ACC112 (cell line): ENCODE data around the gene ADGRD1.

ENCODE experiments used
- H2AFZ ChIP-seq: fragments of 200-600 bp; sonication (generic); one replicate; pipeline ENCODE4 v1.6.0; 2017; ENCODE audit warnings: antibody characterized with exemption, low read length; ENCODE audit not compliant: unreplicated experiment
- H3K27ac ChIP-seq: fragments of 200-600 bp; sonication (generic); 2 replicates; pipeline ENCODE4 v1.5.1; 2014; ENCODE audit warnings: low read depth, mild to moderate bottlenecking, antibody characterized with exemption, low read length, moderate library complexity
- H3K27me3 ChIP-seq: fragments of 200-600 bp; sonication (generic); 2 replicates; pipeline ENCODE4 v1.6.1; 2014; ENCODE audit warnings: mild to moderate bottlenecking, antibody characterized with exemption, low read length, moderate library complexity, mixed read lengths; ENCODE audit not compliant: insufficient read depth
- H3K36me3 ChIP-seq: fragments of 200-600 bp; sonication (generic); 2 replicates; pipeline ENCODE4 v1.6.1; 2016; ENCODE audit warnings: mild to moderate bottlenecking, antibody characterized with exemption, low read length, moderate library complexity, mixed read lengths; ENCODE audit not compliant: insufficient read depth
- H3K4me1 ChIP-seq: fragments of 200-600 bp; sonication (generic); one replicate; pipeline ENCODE4 v1.6.1; 2016; ENCODE audit warnings: low read length, mixed read lengths; ENCODE audit not compliant: insufficient read depth, unreplicated experiment, control insufficient read depth
- H3K4me3 ChIP-seq: fragments of 200-600 bp; sonication (generic); 2 replicates; pipeline ENCODE4 v1.5.1; 2014; ENCODE audit warnings: mild to moderate bottlenecking, low read depth, low read length
- H3K79me2 ChIP-seq: fragments of 200-600 bp; sonication (generic); one replicate; pipeline ENCODE4 v1.6.0; 2016; ENCODE audit warnings: low read length; ENCODE audit not compliant: control insufficient read depth, unreplicated experiment, insufficient read depth

Gene ADGRD1

GRCh38 chr12:131174901-131175300 lies 221.2 kb downstream of the ADGRD1 start:
- Histone ChIP-seq H3K4me3 (no peak overlapping the region), H3K4me1 (no peaks in the 10 kb centered on the region), H3K27ac (no peak overlapping the region), H3K79me2 (no peaks in the 10 kb centered on the region), H3K27me3 (no peaks in the 10 kb centered on the region), H2AFZ (no peak overlapping the region), H3K36me3 (no peaks in the 10 kb centered on the region)

GRCh38 chr12:131176266-131176665 lies 222.6 kb downstream of the ADGRD1 start:
- H3K36me3 ChIP-seq: no peaks in the 10 kb centered on the region
- H3K79me2 ChIP-seq: no peaks in the 10 kb centered on the region

DNA sequence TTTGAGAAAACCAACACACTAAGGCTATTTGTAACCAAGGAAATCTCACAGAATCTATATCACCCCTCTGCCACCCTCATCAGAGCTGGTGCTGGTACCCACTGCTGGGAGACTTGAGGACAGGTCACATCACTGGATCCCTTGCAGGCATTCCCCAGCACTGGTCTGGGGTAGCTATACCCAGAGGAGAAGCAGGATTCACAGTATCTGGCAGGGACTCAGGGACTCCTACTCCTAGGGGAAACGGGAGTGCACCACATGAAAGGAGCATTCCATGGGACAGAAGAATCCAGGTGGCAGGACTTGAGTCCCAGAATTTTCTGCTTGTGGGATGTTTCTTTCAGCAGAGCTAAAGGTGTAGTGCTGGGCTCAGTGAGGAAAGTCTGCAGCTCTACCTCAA lies 223.2 kb downstream of the ADGRD1 start:
- Histone ChIP-seq H3K4me1 (no peaks in the 10 kb centered on the region), H3K27me3 (no peaks in the 10 kb centered on the region), H2AFZ (no peak overlapping the region), H3K36me3 (no peaks in the 10 kb centered on the region), H3K27ac (no peak overlapping the region), H3K4me3 (no peak overlapping the region), H3K79me2 (no peaks in the 10 kb centered on the region)

More at GRCh38 chr12:131176266-131176665, 222.6 kb downstream of the ADGRD1 start:
- H3K27ac ChIP-seq: no peak overlapping the region
- no peaks in the 10 kb centered on the region for H3K27me3 ChIP-seq
- no peak overlapping the region for H3K4me3 ChIP-seq
- H3K4me1 ChIP-seq: no peaks in the 10 kb centered on the region
- no peak overlapping the region for H2AFZ ChIP-seq

GRCh38 chr12:131177599-131177998 lies 223.9 kb downstream of the ADGRD1 start:
- H3K27me3 ChIP-seq: no peaks in the 10 kb centered on the region
- H3K36me3 ChIP-seq: no peaks in the 10 kb centered on the region
- no peak overlapping the region for H3K27ac ChIP-seq
- H2AFZ ChIP-seq: no peak overlapping the region
- H3K79me2 ChIP-seq: no peaks in the 10 kb centered on the region
- H3K4me3 ChIP-seq: no peak overlapping the region
- no peaks in the 10 kb centered on the region for H3K4me1 ChIP-seq

- no peak overlapping the region for H3K4me3 ChIP-seq
- no peak overlapping the region for H3K27ac ChIP-seq
- H3K27me3 ChIP-seq: no peaks in the 10 kb centered on the region
- H2AFZ ChIP-seq: no peak overlapping the region
- no peaks in the 10 kb centered on the region for H3K4me1 ChIP-seq
- H3K36me3 ChIP-seq: no peaks in the 10 kb centered on the region
- H3K79me2 ChIP-seq: no peaks in the 10 kb centered on the region
These were observed 233.9 kb downstream of the ADGRD1 start for GRCh38 chr12:131187602-131188001.

GRCh38 chr12:131188131-131189050 lies 234.7 kb downstream of the ADGRD1 start:
- no peaks in the 10 kb centered on the region for H3K4me1 ChIP-seq
- H3K4me3 ChIP-seq: no peak overlapping the region
- no peaks in the 10 kb centered on the region for H3K79me2 ChIP-seq
- no peak overlapping the region for H3K27ac ChIP-seq
- H3K36me3 ChIP-seq: no peaks in the 10 kb centered on the region
- H2AFZ ChIP-seq: no peak overlapping the region
- no peaks in the 10 kb centered on the region for H3K27me3 ChIP-seq

DNA sequence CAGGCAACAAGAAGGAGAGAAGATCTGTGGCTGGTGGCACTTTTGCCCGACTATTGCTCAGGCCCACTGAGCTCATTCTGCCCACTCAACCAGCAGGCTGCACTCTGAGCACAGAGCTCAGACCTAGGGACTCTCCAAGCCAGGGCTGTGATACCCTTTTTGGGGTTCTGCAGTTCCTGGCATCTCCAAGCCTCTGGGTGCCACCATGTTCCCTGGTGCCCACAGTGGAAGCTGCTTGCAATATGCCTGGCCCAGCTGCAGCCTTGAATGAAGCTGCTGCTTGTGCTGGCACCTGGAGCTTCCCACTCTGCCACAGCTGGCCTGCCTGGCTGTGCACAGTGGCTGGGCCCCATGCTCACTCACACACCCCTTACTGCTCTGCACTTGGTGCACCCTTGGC lies 236.1 kb downstream of the ADGRD1 start:
- H3K27ac ChIP-seq: no peak overlapping the region
- no peaks in the 10 kb centered on the region for H3K27me3 ChIP-seq
- no peaks in the 10 kb centered on the region for H3K79me2 ChIP-seq
- no peak overlapping the region for H2AFZ ChIP-seq
- H3K36me3 ChIP-seq: no peaks in the 10 kb centered on the region
- no peak overlapping the region for H3K4me3 ChIP-seq
- no peaks in the 10 kb centered on the region for H3K4me1 ChIP-seq

GRCh38 chr12:131190965-131191364 lies 237.3 kb downstream of the ADGRD1 start:
- Histone ChIP-seq H2AFZ (no peak overlapping the region), H3K4me3 (no peak overlapping the region), H3K36me3 (no peaks in the 10 kb centered on the region), H3K27ac (no peak overlapping the region), H3K79me2 (no peaks in the 10 kb centered on the region), H3K4me1 (no peaks in the 10 kb centered on the region), H3K27me3 (no peaks in the 10 kb centered on the region)
